GM15510 (cell line): ENCODE data around the gene NEK1.

Source experiments
- POLR2A ChIP-seq: IDR thresholded peaks from 3 replicates; pipeline ENCODE4 v1.6.1; 2011; ENCODE audit warnings: borderline replicate concordance; ENCODE audit not compliant: insufficient read length; ENCODE audit errors: extremely low read depth

NEK1 gene

GRCh38 chr4:169645627-169646026 lies 33.2 kb upstream of the NEK1 start:
- TF ChIP-seq POLR2A = no peak

GRCh38 chr4:169644802-169645201 lies 32.4 kb upstream of the NEK1 start:
- TF ChIP-seq POLR2A = no peak

GRCh38 chr4:169640261-169640870 lies 28.0 kb upstream of the NEK1 start:
- TF ChIP-seq POLR2A = no peak

GRCh38 chr4:169634975-169635374 lies 22.6 kb upstream of the NEK1 start:
- TF ChIP-seq POLR2A = no peak

GRCh38 chr4:169632896-169633295 lies 20.5 kb upstream of the NEK1 start:
- no peak for TF ChIP-seq POLR2A

- TF ChIP-seq POLR2A = no peak
Measured at GRCh38 chr4:169630069-169630468, 17.7 kb upstream of the NEK1 start.

GRCh38 chr4:169628579-169628978 lies 16.2 kb upstream of the NEK1 start:
- no peak for TF ChIP-seq POLR2A

- TF ChIP-seq POLR2A = no peak
Measured at GRCh38 chr4:169627307-169627706, 14.9 kb upstream of the NEK1 start.

GRCh38 chr4:169626331-169627282 lies 14.2 kb upstream of the NEK1 start:
- no peak for TF ChIP-seq POLR2A

GRCh38 chr4:169625886-169626285 lies 13.5 kb upstream of the NEK1 start:
- TF ChIP-seq POLR2A = no peak

- TF ChIP-seq POLR2A = no peak
Measured at GRCh38 chr4:169622566-169622965, 10.2 kb upstream of the NEK1 start.

GRCh38 chr4:169621731-169622492 lies 9.5 kb upstream of the NEK1 start:
- TF ChIP-seq POLR2A = no peak

GRCh38 chr4:169620880-169621248 lies 8.5 kb upstream of the NEK1 start:
- no peak for TF ChIP-seq POLR2A

- TF ChIP-seq POLR2A = peak; percentile 89
Measured at GRCh38 chr4:169619958-169620879, 7.8 kb upstream of the NEK1 start, which contains the start of gene CLCN3. CLCN3 (plus strand) TSS chr4:169620578; CDS start chr4:169635929, 15,351 bp downstream.
